Heart right ventricle (tissue), 12 donors: ENCODE data around the gene APPBP2. TPM values are rescaled to one million over a fixed set of nuclear protein-coding genes. Genes with fewer than 3 reads are reported as not detected.

Experiments
- polyA plus RNA-seq, 2 donors: library from polyadenylated mRNA; stranded (reverse); fragments of 200-250 nt; gene quantifications; one replicate each; pipeline ENCODE4 v1.2.3, GENCODE V29; 2013
- total RNA-seq, 10 donors: library from RNA; stranded (reverse); fragmentation: NEBNext Ultra II Directional in 3 of 10; extraction: Animal tissue kit (Norgen Biotek cat#: 25700) in 3 of 10; gene quantifications; one replicate each; pipeline versions ENCODE4 v1.2.1 to v1.2.4, GENCODE V29; 2021 to 2023
- donor health status: ischemic (EF 13 %, LVEDD 7.1; RV severe dilation, severe dysfunction).
- donor health status: healthy with polysubstance abuse.
- donor health status: DM: no; HTN: yes; CAD: no.
- donor health status: DM: no; HTN: no; CAD: no.
- donor health status: ischemic (EF 25% LVEDD 6.9; RV normal size, moderate dysfunction).
- donor health status: ischemic (EF 25% LVEDD 5.7; RV mildly dilated, moderate dysfunction).
- donor health status: healthy.
- donor health status: nonischemic (EF 11% LVEDD 7.7; RV severe dilation, severe dysfunction).
- donor health status: DM: yes; HTN: yes; CAD: no.
- donor health status: PGD.
- donor health status: ischemic (EF 29% LVEDD 5.4; RV normal size, mild dysfunction).
- donor health status: nonischemic (EF 23%, LVEDD 6.1; RV moderate dilation, normal function).

Gene APPBP2
- total and polyA plus RNA-seq, 12 donors = 4.6 to 22.8 (median 17.2) TPM

Other genes with a start within 250 kb of the APPBP2 start
- 10 to 100 TPM; 23.3 to 38.6 (median 30.2) TPM for gene USP32, start 134.1 kb downstream of the APPBP2 start, total RNA-seq
- 10 to 100 TPM; 13.3 to 13.7 TPM for gene USP32, start 134.1 kb downstream of the APPBP2 start, polyA plus RNA-seq
- under 1 TPM in 1 of 10 donors, not detected in 9; 0.44 TPM for gene CHCT1, start 103.8 kb downstream of the APPBP2 start, total RNA-seq
- not detected for gene CHCT1, start 103.8 kb downstream of the APPBP2 start, polyA plus RNA-seq
- 10 to 100 TPM in 2 of 10 donors, 1 to 10 TPM in 8; 4.5 to 10.6 (median 7.8) TPM for gene PPM1D, start 74.0 kb upstream of the APPBP2 start, total RNA-seq
- gene PPM1D, start 74.0 kb upstream of the APPBP2 start, polyA plus RNA-seq = 1 to 10 TPM; 3.1 to 4.0 TPM
- 10 to 100 TPM; 14.1 to 21.8 (median 17.8) TPM for gene BCAS3, start 151.6 kb upstream of the APPBP2 start, total RNA-seq
- 1 to 10 TPM; 6.1 TPM for gene BCAS3, start 151.6 kb upstream of the APPBP2 start, polyA plus RNA-seq